ENCODE data around the gene BACH2. TPM values are rescaled to one million over a fixed set of nuclear protein-coding genes. Genes with fewer than 3 reads are reported as not detected.

Gene BACH2
- total and polyA plus RNA-seq, 2 of the 8 experiments (the other 6 are each of a cell fraction or from before 2014, with no cell fraction given), result 1.9 to 5.9 TPM

- Histone ChIP-seq H3K56ac (replicated peaks; ENCODE audit: insufficient read length, low read depth, low read length) (no peak overlapping the region), H3K23ac (ENCODE audit: insufficient read length) (no peak overlapping the region), H3K36me3 (ENCODE audit: control insufficient read depth in 2 of 4, insufficient read depth in 4 of 4, low read length in 3 of 4) (no peaks in the 10 kb centered on the region), H2BK5ac (ENCODE audit: low read depth, low read length) (no peak overlapping the region), H3K18ac (ENCODE audit: extremely low read depth, low read length) (no peak overlapping the region), H4K5ac (ENCODE audit: insufficient read length, low read depth, low read length) (no peak overlapping the region), H3K23me2 (ENCODE audit: low read depth, low read length) (no peaks in the 10 kb centered on the region), H2BK20ac (ENCODE audit: low read length) (no peak overlapping the region), H3K4me3 (ENCODE audit: extremely low read depth in 1 of 4, insufficient read depth in 2 of 4, low read depth in 3 of 4, low read length in 4 of 4) (no peak overlapping the region), H4K8ac (ENCODE audit: extremely low read depth, insufficient read depth, low read length) (no peak overlapping the region), H2AK5ac (ENCODE audit: low read depth, low read length) (no peak overlapping the region), H3K4me2 (ENCODE audit: insufficient read depth in 1 of 2, low read depth in 2 of 2, low read length in 2 of 2) (no peak overlapping the region), H3K79me1 (ENCODE audit: low read depth, low read length) (no peaks in the 10 kb centered on the region), H3K14ac (ENCODE audit: insufficient read length) (no peak overlapping the region), H3K27me3 (replicated peaks in 1 of 4; ENCODE audit: control insufficient read depth in 3 of 4, extremely low read depth in 1 of 4, insufficient read depth in 3 of 4, low read length in 3 of 4) (no peaks in the 10 kb centered on the region), H3K9ac (replicated peaks in 1 of 4; ENCODE audit: extremely low read depth in 1 of 4, low read depth in 3 of 4, low read length in 3 of 4) (no peak overlapping the region), H3K4me1 (replicated peaks in 1 of 4; ENCODE audit: control insufficient read depth in 3 of 4, insufficient read depth in 4 of 4, low read length in 3 of 4) (no peaks in the 10 kb centered on the region), H2AFZ (ENCODE audit: low read length) (no peak overlapping the region), H3K27ac (ENCODE audit: low read depth, low read length) (no peak overlapping the region), H2BK15ac (ENCODE audit: low read length) (no peak overlapping the region), H2BK12ac (ENCODE audit: low read depth, low read length) (no peak overlapping the region), H3K79me2 (ENCODE audit: control insufficient read depth in 1 of 2, insufficient read depth in 2 of 2, low read length in 2 of 2) (no peaks in the 10 kb centered on the region), H4K91ac (replicated peaks; ENCODE audit: insufficient read length, low read length) (no peak overlapping the region), H3K9me3 (ENCODE audit: insufficient read depth in 2 of 2, low read depth in 1 of 2, low read length in 1 of 2) (no peaks in the 10 kb centered on the region), H4K20me1 (replicated peaks in 1 of 2; ENCODE audit: control insufficient read depth in 1 of 2, insufficient read depth in 2 of 2, low read length in 2 of 2) (no peaks in the 10 kb centered on the region), H2BK120ac (replicated peaks; ENCODE audit: low read depth, low read length) (no peak overlapping the region), H3K4ac (replicated peaks; ENCODE audit: insufficient read length, low read depth, low read length) (no peak overlapping the region)
- POLR2A ChIA-PET (ENCODE audit: partially characterized antibody), result no interaction called here
- 90% methylated on average over 9 of the region's 9 CpGs; no CpG with 5 or more reads in 1 of the 2 experiments for WGBS, 2 experiments (ENCODE audit: extremely low coverage in 1 of 2, insufficient coverage in 1 of 2, insufficient read length in 1 of 2, insufficient replicate concordance in 2 of 2, low coverage in 1 of 2, low lambda C conversion rate in 2 of 2, missing lambda C conversion rate in 1 of 2)
- FAIRE-seq, result no peak
- DNase-seq (ENCODE audit: low read depth in 1 of 2, low spot score in 2 of 2), result no peak
- CTCF ChIA-PET (ENCODE audit: partially characterized antibody), result interaction anchor here (1.0 kb wide), 1 partner anchor 396 kb away, joined by 3 read pairs; no protein-coding TSS in a partner anchor
- TF ChIP-seq MAX (IDR thresholded peaks at IDR 0.05), result no peak
- TF ChIP-seq HDAC6 (IDR thresholded peaks at IDR 0.05; ENCODE audit: low read depth, low read length), result no peak
- TF ChIP-seq KDM1A (IDR thresholded peaks at IDR 0.05; ENCODE audit: borderline replicate concordance, low read length), result no peak
- no peak for TF ChIP-seq HDAC2 (IDR thresholded peaks at IDR 0.05; ENCODE audit: borderline replicate concordance in 1 of 2, low read depth in 2 of 2, low read length in 2 of 2)
- TF ChIP-seq SIX5 (IDR thresholded peaks at IDR 0.05; ENCODE audit: low read depth, low read length), result no peak
- no peak for TF ChIP-seq SP1 (IDR thresholded peaks at IDR 0.05; ENCODE audit: low read depth, low read length)
- TF ChIP-seq SP2 (IDR thresholded peaks at IDR 0.05; ENCODE audit: low read length), result no peak
- no peak for TF ChIP-seq ZNF274 (IDR thresholded peaks at IDR 0.05; ENCODE audit: borderline replicate concordance, extremely low read depth, low read length)
- no peak for TF ChIP-seq RNF2 (IDR thresholded peaks at IDR 0.05; ENCODE audit: borderline replicate concordance, low read depth, low read length, missing control alignments, poor library complexity, severe bottlenecking)
- TF ChIP-seq CEBPB (IDR thresholded peaks at IDR 0.05; ENCODE audit: low read depth, low read length), result no peak
- TF ChIP-seq SRF (IDR thresholded peaks at IDR 0.05; ENCODE audit: low read depth, low read length), result no peak
- TF ChIP-seq SIRT6 (IDR thresholded peaks at IDR 0.05; ENCODE audit: low read length), result no peak
- TF ChIP-seq SIN3A (conservative IDR thresholded peaks at IDR 0.05 in 1 of 2, IDR thresholded peaks at IDR 0.05 in 1 of 2; ENCODE audit: low read depth in 1 of 2, low read length in 2 of 2), result no peak
These were observed 215.7 kb downstream of the BACH2 start for GRCh38 chr6:90080876-90081481.
